ELR (cell line): Measurements from ENCODE around the gene CPD.

Experiments
- DNase-seq: peaks from one replicate; pipeline ENCODE4 v3.0.0-alpha.2; 2015; ENCODE audit warnings: low read depth

CPD gene

DNA sequence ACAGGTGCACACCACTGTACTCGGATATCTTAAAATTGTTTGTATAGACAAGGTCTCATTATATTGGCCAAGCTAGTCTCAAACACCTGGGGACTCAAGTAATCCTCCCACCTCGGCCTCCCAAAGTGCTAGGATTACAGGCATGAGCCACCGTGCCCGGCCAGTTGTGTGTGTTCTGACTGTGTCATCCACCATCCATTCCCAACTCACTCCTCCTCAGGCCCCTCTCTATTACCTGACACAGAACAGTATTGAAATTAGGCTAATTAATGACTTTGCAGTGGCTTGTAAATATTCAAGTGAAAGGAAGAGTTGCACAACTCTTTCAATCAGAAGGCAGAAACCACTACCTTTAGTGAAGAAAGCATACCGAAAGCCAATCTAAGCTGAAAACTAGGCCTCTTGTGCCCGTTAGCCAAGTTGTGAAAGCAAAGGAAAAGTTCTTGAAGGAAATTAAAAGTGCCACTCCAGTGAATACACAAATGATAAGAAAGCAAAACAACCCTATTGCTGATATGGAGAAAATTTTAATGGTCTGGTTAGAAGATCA lies 127.2 kb downstream of the CPD start:
- DNase-seq: no peak

DNA sequence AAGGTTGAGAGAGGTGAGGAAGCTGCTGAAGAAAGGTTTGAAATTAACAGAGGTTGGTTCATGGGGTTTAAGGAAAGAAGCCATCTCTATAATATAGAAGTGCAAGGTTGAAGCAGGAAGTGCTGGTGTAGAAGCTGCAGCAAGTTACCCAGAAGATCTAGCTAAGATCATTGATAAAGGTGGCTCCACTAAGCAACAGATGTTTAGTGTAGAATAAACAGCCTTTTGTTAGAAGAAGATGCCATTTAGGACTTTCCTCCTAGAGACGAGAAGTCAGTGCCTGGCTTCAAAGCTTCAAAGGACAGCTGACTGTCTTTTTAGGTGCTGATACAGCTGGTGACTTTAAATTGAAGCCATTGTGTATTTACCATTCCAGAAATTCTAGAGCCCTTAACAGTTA lies 127.8 kb downstream of the CPD start:
- no peak for DNase-seq

DNA sequence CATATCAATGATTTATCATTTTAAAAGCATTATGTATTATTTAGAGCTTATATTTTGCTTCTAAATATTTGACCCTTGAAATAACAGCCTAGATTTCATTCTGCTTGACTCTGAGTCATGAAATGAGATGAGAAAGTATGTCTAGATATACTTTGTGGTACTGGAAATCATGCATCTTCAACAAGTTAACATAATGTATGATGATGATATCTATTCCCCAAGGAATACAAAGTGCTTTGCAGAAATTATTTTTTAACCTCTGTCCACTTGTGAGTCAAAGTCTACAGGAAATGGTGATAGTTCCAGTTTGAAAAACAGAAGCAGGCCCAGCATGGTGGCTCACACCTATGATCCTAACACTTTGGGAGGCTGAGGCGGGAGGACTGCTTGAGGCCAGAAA lies 134.6 kb downstream of the CPD start:
- no peak for DNase-seq

DNA sequence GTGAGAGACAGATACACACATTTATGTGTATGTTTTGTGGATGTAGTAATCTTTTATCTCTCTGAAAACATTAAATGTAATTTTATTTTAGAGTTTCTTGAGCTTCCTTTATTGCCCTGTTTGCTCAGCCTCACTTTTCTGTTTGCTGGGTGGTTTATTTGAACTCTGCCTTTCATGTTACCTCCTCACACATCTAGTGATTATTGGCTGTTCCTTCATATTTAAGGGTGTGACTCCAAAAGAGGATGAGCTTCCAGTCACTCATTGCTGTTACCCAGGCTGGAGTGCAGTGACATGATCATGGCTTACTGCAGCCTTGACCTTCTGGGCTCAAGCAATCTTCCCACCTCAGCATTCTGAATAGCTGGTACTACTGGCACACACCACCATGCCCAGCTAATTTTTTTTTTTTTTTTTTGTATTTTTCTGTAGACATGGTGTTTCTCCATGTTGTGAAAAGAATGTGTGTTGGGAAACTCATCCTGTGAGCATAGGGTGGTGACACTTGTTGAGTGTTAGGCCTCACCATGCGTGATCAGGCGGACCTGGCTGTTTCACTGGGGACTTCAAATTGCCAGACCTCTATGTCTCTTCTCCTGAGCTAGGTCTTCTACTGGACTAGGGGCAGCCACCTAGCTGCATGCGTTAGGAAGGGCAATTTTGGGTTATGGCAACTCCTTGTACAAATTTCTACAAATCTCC lies 136.3 kb downstream of the CPD start:
- DNase-seq: no peak

DNA sequence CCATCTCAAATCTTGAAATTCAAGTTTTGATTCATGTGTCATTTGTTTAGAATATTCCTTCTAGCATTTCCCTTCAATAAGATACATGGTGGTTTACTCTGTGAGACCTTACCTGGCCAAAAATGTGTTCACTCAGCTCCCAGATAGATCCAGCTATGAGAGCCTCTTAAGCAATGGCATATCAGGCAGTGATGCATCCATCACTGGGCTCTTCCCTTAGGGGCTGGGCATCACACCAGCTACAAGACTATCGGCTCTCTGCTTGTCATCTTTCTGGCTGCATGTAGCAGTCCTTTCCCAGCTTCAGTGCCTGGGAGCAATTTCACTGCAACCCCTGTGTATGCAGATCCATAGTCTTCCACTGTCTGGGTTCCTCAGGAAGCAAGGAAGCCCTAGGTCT lies 139.1 kb downstream of the CPD start:
- DNase-seq: peak; percentile 13

DNA sequence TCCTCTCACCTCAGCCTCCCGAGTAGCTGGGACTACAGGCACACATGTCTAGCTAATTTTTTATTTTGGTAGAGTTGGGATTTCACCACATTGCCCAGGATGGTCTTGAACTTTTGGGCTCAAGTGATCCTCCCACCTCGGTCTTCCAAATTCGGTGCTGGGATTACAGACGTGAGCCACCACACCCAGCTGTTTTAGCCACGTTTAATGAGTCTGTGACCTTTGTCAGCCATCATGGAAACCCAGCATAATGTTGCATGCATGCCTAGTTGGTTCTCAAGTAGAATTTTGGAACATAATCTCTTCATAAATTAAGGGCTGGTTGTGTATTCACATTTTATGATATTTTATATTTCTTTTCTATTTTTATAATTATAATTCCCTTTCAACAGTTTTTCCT lies 140.4 kb downstream of the CPD start:
- DNase-seq: no peak
